Subcutaneous adipose tissue (tissue), 4 donors: ENCODE measurements around the gene TEF. TPM values are rescaled to one million over a fixed set of nuclear protein-coding genes. Genes with fewer than 3 reads are reported as not detected.

Experiments used
- CTCF ChIP-seq: fragments of 450-650 bp; IDR thresholded peaks from one replicate; pipeline ENCODE4 v1.5.1; 2016; ENCODE audit warnings: low read depth, mild to moderate bottlenecking, control low read depth, antibody characterized with exemption, moderate library complexity
- total RNA-seq, 4 donors: library from RNA; depleted of rRNA; stranded (reverse); fragments of >200 nt; gene quantifications; one replicate each; pipeline ENCODE4 v1.1.0, GENCODE V29; 2016

Gene TEF
- total RNA-seq, 4 donors from 2014 or later: 12.1 to 30.1 (median 18.5) TPM

GRCh38 chr22:41339823-41340222, 41.9 kb upstream of the TEF start:
- no peak for TF ChIP-seq CTCF

- no peak for TF ChIP-seq CTCF
These were observed 41.4 kb upstream of the TEF start for GRCh38 chr22:41340357-41340756.

GRCh38 chr22:41341012-41341411, 40.7 kb upstream of the TEF start:
- no peak for TF ChIP-seq CTCF

- no peak for TF ChIP-seq CTCF
These were observed 39.8 kb upstream of the TEF start for GRCh38 chr22:41341990-41342389.

GRCh38 chr22:41343300-41343699, 38.4 kb upstream of the TEF start:
- TF ChIP-seq CTCF: no peak

GRCh38 chr22:41343717-41344116, 38.0 kb upstream of the TEF start:
- TF ChIP-seq CTCF: no peak

- no peak for TF ChIP-seq CTCF
These were observed 37.5 kb upstream of the TEF start for GRCh38 chr22:41344189-41344788.
